Muscle of leg (tissue), 11 donors: ENCODE results near the gene MRPL58. TPM values are rescaled to one million over a fixed set of nuclear protein-coding genes. Genes with fewer than 3 reads are reported as not detected.
"Not testable (repeated sequence)": the region's sequence is repeated elsewhere in the genome, so short reads cannot be mapped to it uniquely, and the experiment has no call there.

Experiments
- DNase-seq: peaks from one replicate; pipeline ENCODE4 v3.0.0; 2013
- H3K27ac ChIP-seq: one replicate; pipeline ENCODE4 v1.5.1; 2013; ENCODE audit warnings: mild to moderate bottlenecking, low read length, control low read depth
- H3K27me3 ChIP-seq: one replicate; pipeline ENCODE4 v1.6.1; 2013; ENCODE audit warnings: low read length; ENCODE audit not compliant: control insufficient read depth, insufficient read depth
- H3K36me3 ChIP-seq: one replicate; pipeline ENCODE4 v1.6.1; 2013; ENCODE audit warnings: low read length; ENCODE audit not compliant: control insufficient read depth, insufficient read depth
- H3K4me1 ChIP-seq: one replicate; pipeline ENCODE4 v1.6.1; 2013; ENCODE audit warnings: low read length; ENCODE audit not compliant: control insufficient read depth, insufficient read depth
- H3K4me3 ChIP-seq: one replicate; pipeline ENCODE4 v1.5.1; 2013; ENCODE audit warnings: low read length, control low read depth
- H3K9me3 ChIP-seq: replicated peaks from 2 replicates; pipeline ENCODE4 v1.6.1; 2013; ENCODE audit warnings: low read depth, low read length; ENCODE audit not compliant: control insufficient read depth
- WGBS: methylation state at CpG from one replicate; pipeline ENCODE4 v1.1.5; 2013; ENCODE audit warnings: missing lambda C conversion rate; ENCODE audit not compliant: insufficient coverage; 5-methylcytosine and 5-hydroxymethylcytosine counted together
- polyA plus RNA-seq, 8 donors: library from polyadenylated mRNA; unstranded; fragments of 120-200 nt; gene quantifications; one replicate each; pipeline versions ENCODE4 v1.2.1 to v1.2.3, GENCODE V29; 2013; ENCODE audit warnings: inconsistent platforms in 1 of 8, low replicate concordance in 1 of 8; ENCODE audit not compliant: insufficient read length in 8 of 8, insufficient read depth in 1 of 8
- total RNA-seq: library from RNA; stranded (reverse); fragments of 120-200 nt; gene quantifications from one replicate; pipeline ENCODE4 v1.2.4, GENCODE V29; 2013

MRPL58 gene
- total and polyA plus RNA-seq, 9 donors: 17.6 to 34.0 (median 21.2) TPM

DNA sequence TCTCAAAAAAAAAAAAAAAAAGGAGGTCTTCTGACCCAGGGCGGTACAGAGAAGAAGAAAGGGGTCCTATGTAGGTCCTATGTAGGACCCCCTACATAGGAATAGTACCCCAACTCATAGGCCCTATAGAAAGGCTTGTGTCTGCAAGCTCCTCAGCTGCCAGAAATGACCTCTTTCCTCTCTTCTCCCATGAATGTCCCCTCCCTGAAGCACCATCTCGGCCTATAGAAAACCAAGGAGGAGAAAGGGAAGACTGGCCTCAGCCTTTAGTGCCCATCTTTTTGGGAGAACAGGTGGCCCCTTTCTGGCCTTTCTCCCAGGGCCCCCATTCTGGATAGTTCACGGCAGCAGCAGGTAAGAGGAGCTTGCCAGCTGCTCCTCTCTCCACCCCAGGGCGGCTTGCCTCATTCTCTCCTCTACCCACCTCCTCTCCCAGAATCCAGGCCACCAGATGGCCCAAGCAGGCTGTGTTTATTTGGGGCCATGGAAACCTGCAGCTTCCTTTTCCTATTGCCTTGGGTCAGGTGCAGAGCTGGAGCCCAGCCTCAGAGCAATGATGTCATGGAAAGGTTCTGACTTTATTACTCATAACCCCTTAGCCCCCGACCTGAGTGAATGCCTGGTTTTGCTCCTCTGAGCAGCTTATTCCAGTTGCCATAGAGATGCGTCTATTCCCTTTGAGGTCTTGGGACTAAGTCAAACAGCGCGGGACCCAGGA is 1.6 kb upstream of the MRPL58 start:
- WGBS: 36% methylated on average over 4 of the region's 8 CpGs

DNA sequence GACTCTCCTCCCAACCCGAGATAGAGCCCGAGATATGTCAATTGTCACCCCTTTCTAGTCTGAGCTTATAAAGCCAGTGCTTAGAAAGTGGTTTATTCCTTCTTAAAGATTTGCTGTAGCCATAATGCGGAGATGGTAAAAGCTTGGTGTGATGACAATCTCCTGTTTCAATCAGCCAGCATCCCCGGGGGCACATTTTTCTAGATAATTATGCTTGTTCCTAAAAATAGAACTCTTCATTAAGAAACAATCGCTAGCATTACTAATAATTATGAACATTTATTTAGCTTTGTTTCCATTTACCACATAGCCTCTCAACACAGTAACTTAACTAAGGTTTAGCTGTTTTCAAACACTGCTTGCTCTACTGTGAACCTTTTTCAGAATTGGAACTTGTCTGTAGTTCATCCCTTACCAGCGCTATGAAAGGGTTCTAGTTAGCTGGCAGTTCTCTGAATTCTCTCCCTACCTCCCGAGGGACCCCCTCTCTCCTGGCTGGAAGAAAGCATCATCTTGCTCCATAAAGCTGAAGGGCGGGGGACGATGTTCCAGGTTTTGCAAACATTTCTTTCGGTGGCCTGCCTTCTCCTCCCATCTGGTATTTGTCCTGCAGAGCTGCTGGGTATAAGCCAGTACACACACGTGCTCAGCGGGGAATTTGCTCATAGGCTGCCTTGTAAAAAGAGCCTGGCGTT is 922 bp upstream of the MRPL58 start:
- Histone ChIP-seq H3K27ac (peak overlapping the region; percentile 99), H3K36me3 (peaks cover 2% of the 10 kb centered on the region), H3K4me1 (peaks cover 28% of the 10 kb centered on the region), H3K9me3 (no peaks in the 10 kb centered on the region), H3K4me3 (peak overlapping the region; percentile 81), H3K27me3 (no peaks in the 10 kb centered on the region)
- WGBS: 13% methylated on average over 6 of the region's 13 CpGs
- peak; percentile 94 for DNase-seq

More for the DNA sequence above, 1.6 kb upstream of the MRPL58 start:
- Histone ChIP-seq H3K4me1 (peaks cover 28% of the 10 kb centered on the region), H3K27ac (peak overlapping the region; percentile 99), H3K9me3 (no peaks in the 10 kb centered on the region), H3K36me3 (no peaks in the 10 kb centered on the region), H3K4me3 (peak overlapping the region; percentile 81), H3K27me3 (no peaks in the 10 kb centered on the region)
- DNase-seq: peak; percentile 94

DNA sequence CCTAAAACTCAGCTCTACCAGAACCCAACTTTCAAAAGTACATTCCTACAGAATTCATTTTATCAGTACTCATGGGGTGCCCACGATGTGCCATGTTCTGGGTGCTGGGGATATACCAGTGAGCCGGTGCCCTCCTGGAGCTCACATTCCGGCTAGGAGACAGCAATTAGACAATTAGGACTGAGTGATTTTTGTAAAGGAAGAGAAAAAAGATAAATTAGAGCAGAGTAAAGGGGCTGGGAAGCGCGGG is 449 bp upstream of the MRPL58 start:
- Histone ChIP-seq H3K27ac (peak overlapping the region; percentile 99), H3K9me3 (no peaks in the 10 kb centered on the region), H3K36me3 (peaks cover 6% of the 10 kb centered on the region), H3K4me3 (peak overlapping the region; percentile 81), H3K27me3 (no peaks in the 10 kb centered on the region), H3K4me1 (peaks cover 28% of the 10 kb centered on the region)
- WGBS: 18% methylated on average over 5 of the region's 5 CpGs
- DNase-seq: no peak

DNA sequence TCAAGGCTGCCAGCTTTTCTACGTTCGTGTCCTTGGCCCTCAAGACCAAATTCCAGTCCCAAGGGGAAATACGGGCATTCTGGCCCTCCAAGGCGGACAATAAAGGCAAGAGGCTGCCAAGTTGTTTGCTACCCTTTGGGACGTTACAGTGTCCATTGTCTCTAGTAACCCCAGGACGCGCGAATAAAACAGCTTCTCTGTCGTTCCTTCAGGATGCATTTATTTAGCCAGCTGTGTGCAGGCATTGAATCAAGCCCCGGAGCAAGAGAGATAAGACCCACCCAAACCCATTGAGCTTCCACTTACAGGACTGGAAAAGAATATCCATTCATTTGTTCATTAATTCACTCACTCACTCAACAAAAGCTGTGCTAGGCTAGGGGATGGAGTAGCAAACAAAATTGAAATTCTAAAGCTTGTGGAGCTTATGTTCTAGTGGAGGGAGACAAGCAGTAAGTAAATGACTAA is 656 bp downstream of the MRPL58 start:
- H3K4me1 ChIP-seq: peaks cover 28% of the 10 kb centered on the region
- H3K4me3 ChIP-seq: peak overlapping the region; percentile 81
- H3K27me3 ChIP-seq: no peaks in the 10 kb centered on the region
- H3K36me3 ChIP-seq: peaks cover 8% of the 10 kb centered on the region
- no peaks in the 10 kb centered on the region for H3K9me3 ChIP-seq
- 2% methylated on average over 8 of the region's 10 CpGs for WGBS
- peak overlapping the region; percentile 99 for H3K27ac ChIP-seq
- DNase-seq: no peak

DNA sequence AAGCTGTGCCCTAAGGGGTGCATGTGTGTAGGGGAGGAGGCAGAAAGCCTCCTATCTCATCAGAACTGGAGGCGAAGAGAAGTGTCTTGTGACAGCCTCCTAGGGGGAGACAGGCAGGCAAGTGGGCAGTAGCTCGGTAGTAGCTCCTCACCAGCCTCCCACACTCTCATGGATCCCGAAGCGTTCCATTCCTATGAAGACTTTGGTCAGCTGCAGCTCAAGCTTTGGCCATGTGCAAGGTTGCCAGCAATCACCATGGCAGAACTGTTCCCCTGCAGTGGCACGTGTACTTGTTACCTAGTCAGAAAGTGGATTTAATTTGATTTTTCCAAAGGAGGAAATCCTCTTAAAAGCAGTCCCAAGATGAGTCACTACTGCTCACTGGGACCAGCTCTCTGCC is 6.7 kb downstream of the MRPL58 start:
- DNase-seq: no peak
- H3K27me3 ChIP-seq: no peaks in the 10 kb centered on the region
- H3K9me3 ChIP-seq: no peaks in the 10 kb centered on the region
- no peak overlapping the region for H3K4me3 ChIP-seq
- H3K36me3 ChIP-seq: peaks cover 43% of the 10 kb centered on the region
- 84% methylated on average over 2 of the region's 5 CpGs for WGBS
- H3K4me1 ChIP-seq: no peaks in the 10 kb centered on the region
- H3K27ac ChIP-seq: no peak overlapping the region

DNA sequence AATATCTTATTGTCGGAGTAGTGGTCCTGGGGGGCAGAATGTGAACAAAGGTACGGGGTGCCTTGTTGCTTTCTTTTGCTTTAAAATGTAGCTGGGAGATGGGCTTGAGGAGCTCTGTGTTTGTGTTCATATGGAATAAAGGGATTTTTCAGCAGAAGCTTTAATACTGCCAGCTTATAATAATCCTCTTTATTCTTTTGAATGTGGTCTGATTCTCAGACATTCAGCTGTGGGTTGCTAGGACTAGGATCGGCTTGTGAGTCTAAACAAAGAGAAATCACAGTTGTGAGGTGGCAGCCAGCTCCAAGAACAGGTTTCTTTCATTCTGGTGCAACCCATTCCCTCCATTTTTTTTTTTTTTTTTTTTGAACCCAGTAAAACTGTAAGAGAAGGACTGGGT is 7.2 kb downstream of the MRPL58 start:
- Histone ChIP-seq H3K4me3 (no peak overlapping the region), H3K36me3 (peaks cover 43% of the 10 kb centered on the region), H3K27ac (no peak overlapping the region), H3K9me3 (no peaks in the 10 kb centered on the region), H3K27me3 (no peaks in the 10 kb centered on the region), H3K4me1 (no peaks in the 10 kb centered on the region)
- no CpG with 5 or more reads among the region's 3 CpGs for WGBS
- no peak for DNase-seq

DNA sequence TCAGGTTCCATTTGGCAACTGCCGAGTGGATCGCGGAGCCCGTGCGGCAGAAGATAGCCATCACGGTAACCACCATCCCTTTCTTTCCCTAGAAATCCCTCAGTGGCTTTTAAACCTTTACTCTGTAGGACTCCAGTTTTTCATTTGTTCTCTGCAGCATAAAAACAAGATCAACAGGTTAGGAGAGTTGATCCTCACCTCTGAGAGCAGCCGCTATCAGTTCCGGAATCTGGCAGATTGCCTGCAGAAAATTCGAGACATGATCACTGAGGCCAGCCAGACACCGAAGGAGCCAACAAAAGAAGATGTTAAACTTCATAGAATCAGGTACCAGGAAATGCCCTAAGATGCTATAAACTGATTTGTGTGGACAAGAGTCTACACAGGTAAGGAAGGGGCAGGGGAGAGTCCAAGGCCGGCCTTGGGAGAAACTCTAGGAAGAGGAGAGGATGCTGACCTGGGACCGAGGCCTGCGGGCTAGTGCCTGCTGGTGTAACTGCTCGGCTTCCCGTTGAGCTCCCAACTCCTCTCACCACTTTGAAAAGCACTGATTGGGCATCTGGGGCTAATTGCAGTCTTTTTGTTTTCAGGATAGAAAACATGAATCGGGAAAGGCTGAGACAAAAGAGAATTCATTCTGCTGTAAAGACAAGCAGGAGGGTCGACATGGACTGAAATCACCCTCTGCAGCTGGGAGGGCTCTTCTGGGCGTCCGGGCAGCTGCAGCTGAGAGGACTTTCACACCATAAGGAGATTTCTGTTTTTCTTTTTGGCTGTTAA is 8.1 kb downstream of the MRPL58 start:
- H3K4me3 ChIP-seq: no peak overlapping the region
- WGBS: 96% methylated on average over 12 of the region's 19 CpGs
- H3K27me3 ChIP-seq: no peaks in the 10 kb centered on the region

DNA sequence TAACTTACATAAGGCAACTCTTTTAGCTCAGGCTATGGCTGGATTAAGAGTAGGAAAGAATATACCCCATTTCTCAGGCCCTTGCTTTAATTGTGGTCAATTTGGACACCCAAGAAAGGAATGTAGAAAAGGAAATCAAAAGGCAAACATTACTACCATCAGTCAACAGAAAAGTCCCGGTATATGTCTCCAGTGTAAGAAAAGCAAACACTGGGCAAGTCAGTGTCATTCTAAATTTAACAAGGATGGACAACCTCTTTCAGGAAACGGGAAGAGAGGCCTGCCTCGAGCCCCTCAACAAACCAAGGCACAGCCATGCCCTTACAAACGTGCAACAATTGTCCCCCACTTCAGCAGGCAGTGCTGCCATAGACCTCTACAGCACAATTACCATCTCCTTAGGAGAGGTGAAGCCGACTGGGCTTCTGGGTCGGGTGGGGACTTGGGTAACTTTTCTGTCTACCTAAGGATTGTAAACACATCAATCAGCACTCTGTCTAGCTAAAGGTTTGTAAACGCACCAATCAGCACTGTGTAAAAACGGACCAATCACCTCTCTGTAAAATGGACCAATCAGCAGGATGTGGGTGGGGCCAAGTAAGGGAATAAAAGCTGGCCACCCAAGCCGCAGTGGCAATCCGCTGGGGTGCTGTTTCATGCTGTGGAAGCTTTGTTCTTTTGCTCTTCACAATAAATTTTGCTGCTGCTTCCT is 12.4 kb downstream of the MRPL58 start:
- no peaks in the 10 kb centered on the region for H3K4me1 ChIP-seq
- peaks cover 26% of the 10 kb centered on the region for H3K36me3 ChIP-seq
- H3K27me3 ChIP-seq: no peaks in the 10 kb centered on the region
- WGBS: 95% methylated on average over 4 of the region's 10 CpGs
- no peak overlapping the region for H3K27ac ChIP-seq
- no peak for DNase-seq
- H3K4me3 ChIP-seq: no peak overlapping the region
- peaks cover under 1% of the 10 kb centered on the region for H3K9me3 ChIP-seq

More for the DNA sequence above, 8.1 kb downstream of the MRPL58 start:
- H3K4me1 ChIP-seq: no peaks in the 10 kb centered on the region
- no peak overlapping the region for H3K27ac ChIP-seq
- no peaks in the 10 kb centered on the region for H3K9me3 ChIP-seq
- no peak for DNase-seq
- H3K36me3 ChIP-seq: peaks cover 43% of the 10 kb centered on the region

DNA sequence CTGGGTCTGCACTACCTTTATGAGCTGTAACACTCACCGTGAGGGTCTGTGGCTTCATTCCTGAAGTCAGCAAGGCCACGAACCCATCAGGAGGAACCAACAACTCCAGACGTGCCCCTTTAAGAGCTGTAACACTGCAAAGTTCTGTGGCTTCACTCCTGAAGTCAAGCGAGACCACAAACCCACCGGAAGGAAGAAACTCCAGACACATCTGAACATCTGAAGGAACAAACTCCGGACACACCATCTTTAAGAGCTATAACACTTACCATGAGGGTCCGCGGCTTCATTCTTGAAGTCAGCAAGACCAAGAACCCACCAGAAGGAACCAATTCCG is 12.9 kb downstream of the MRPL58 start:
- 90% methylated on average over 5 of the region's 9 CpGs for WGBS
- H3K4me1 ChIP-seq, H3K4me3 ChIP-seq, H3K27ac ChIP-seq, H3K9me3 ChIP-seq, DNase-seq, H3K27me3 ChIP-seq: not testable (repeated sequence)
- H3K36me3 ChIP-seq: peaks cover 21% of the 10 kb centered on the region

DNA sequence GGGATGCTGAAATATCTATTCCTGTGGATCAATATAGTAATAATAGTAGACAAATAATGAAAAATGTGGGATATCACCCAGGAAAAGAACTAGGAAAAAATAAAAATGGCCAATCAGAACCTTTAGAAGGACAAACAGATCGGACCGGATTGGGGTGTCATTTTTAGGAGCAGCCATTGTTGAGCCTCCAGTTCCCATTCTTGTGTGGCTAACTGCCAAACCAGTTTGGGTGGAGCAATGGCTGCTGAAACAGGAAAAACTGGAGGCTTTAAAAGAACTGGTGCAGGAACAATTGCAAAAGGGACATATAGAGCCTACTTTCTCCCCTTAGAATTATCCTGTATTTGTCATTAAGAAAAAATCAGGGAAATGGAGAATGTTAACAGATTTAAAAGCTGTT is 14.2 kb downstream of the MRPL58 start:
- not testable (repeated sequence) for H3K27me3 ChIP-seq, H3K27ac ChIP-seq, H3K4me1 ChIP-seq, DNase-seq, H3K36me3 ChIP-seq, H3K4me3 ChIP-seq, H3K9me3 ChIP-seq
- WGBS: 95% methylated on average over 2 of the region's 2 CpGs
